ENCODE measurements around the gene PBRM1. TPM values are rescaled to one million over a fixed set of nuclear protein-coding genes. Genes with fewer than 3 reads are reported as not detected.
A peak's percentile ranks its signal among the peaks of the same experiment; 100 is the strongest.
"Not testable (repeated sequence)": the region's sequence is repeated elsewhere in the genome, so short reads cannot be mapped to it uniquely, and the experiment has no call there.

The PBRM1 gene
- total RNA-seq, 1 donor, result 74.3 TPM

DNA sequence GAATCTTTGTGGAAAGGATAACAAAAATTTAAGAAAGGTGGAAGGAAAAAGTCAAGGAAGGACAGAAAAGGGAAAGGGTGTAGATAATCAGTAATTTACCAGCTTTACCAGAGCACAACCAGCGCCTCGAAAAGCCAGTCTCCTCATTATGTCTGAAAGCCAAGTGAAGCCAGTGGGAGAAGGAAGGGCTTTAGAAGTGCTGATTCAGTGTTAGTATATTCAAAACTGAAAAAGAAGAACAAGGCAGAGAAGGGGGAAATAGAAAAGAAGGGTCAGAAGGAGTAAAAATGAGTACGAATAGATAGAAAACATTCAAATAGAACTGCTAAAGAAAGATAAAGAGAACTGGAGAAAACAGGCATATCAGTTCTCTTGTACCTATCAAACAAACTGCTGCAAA, 4.1 kb downstream of the PBRM1 start:
- H3K4me3 ChIP-seq (ENCODE audit: low read depth, low read length), result no peak overlapping the region

DNA sequence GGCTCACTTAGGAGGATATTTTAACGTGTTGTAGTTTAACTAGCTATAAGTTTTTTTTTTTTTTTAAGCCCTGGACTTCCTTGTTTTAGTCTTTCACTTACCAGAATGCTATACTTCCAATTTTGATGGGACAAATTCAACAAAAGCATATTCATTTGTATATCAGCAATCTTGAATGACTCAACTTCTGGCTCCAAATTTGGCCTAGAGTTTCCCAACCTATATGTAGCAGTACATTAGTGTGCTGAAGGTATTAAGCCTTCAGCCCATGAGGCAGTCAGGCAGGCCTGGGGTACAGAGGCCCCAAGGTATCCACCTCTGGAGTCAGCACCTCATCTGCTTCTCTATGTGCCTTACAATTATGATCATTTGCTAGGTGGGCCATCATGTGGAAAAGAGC, 5.9 kb downstream of the PBRM1 start:
- H3K4me3 ChIP-seq (ENCODE audit: low read depth, low read length), result no peak overlapping the region
- TF ChIP-seq, protein P1, sequence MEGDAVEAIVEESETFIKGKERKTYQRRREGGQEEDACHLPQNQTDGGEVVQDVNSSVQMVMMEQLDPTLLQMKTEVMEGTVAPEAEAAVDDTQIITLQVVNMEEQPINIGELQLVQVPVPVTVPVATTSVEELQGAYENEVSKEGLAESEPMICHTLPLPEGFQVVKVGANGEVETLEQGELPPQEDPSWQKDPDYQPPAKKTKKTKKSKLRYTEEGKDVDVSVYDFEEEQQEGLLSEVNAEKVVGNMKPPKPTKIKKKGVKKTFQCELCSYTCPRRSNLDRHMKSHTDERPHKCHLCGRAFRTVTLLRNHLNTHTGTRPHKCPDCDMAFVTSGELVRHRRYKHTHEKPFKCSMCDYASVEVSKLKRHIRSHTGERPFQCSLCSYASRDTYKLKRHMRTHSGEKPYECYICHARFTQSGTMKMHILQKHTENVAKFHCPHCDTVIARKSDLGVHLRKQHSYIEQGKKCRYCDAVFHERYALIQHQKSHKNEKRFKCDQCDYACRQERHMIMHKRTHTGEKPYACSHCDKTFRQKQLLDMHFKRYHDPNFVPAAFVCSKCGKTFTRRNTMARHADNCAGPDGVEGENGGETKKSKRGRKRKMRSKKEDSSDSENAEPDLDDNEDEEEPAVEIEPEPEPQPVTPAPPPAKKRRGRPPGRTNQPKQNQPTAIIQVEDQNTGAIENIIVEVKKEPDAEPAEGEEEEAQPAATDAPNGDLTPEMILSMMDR (IDR thresholded peaks at IDR 0.05; ENCODE audit: insufficient read depth, low read depth, low read length), result no peak
- no peak for DNase-seq (ENCODE audit: low read depth)

More for the DNA sequence above, 4.1 kb downstream of the PBRM1 start:
- TF ChIP-seq, protein P1 (IDR thresholded peaks at IDR 0.05; ENCODE audit: insufficient read depth, low read depth, low read length), result no peak
- DNase-seq (ENCODE audit: low read depth), result no peak

DNA sequence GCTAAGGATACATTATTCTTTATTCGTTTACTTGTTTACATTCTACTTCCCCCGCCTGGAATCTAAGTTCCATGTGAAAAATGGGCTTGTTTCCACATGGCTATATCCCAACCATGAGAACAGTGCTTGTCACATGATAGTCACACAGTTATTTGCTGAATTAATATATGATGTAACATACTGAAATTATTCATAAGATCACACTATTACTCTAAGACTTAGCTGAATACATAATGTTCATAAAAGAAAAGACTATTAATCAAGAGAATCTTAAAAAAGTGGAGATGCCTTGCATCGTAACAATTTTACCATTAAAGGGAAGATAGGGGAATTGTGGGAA, 6.5 kb downstream of the PBRM1 start:
- TF ChIP-seq, protein P1 (IDR thresholded peaks at IDR 0.05; ENCODE audit: insufficient read depth, low read depth, low read length), result no peak
- DNase-seq (ENCODE audit: low read depth), result peak; percentile 75
- H3K4me3 ChIP-seq (ENCODE audit: low read depth, low read length), result no peak overlapping the region

DNA sequence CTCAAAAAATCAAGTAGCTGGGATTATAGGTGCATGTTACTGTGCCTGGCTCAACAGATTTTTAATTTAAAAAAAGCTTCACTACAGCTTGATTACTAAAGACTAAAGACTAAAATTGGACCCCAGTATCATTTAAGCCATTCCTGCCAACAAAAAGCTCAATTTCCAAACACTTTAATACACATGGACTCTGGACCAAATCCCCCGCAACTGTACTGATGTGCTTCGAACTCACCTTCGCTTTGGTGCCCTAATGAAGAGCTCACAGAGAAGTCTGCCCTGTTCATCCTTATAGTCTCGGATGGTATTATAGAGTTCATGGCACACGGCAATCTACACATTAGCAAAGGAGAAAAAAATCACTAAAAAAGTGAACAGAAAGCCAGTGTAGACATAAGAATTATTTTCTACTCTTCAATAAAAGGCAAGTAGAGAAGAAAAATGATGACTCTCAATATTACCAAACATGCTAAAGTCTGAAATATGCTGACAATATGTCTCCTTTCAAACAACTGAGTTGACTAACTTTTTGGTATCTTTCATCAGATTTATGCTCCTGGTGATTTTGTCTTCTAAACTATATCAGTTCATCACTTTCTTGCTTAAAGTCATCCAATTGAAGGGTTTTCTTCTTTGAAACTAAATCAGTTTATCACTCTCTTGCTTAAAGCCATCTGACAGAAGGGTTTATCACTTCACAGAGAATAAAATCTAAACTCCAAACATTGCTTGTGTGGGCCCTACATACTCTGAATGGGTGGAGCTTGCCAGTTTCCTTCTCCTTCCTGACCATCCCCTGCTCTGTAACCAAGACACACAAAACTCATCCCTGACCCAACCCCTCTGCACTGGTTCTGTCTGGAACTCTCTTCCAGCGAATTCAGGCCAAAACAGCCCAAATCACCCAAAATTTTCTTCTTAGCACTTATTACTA, 7.2 kb downstream of the PBRM1 start:
- no peak overlapping the region for H3K4me3 ChIP-seq (ENCODE audit: low read depth, low read length)
- no peak for DNase-seq (ENCODE audit: low read depth)
- TF ChIP-seq, protein P1 (IDR thresholded peaks at IDR 0.05; ENCODE audit: insufficient read depth, low read depth, low read length), result no peak

DNA sequence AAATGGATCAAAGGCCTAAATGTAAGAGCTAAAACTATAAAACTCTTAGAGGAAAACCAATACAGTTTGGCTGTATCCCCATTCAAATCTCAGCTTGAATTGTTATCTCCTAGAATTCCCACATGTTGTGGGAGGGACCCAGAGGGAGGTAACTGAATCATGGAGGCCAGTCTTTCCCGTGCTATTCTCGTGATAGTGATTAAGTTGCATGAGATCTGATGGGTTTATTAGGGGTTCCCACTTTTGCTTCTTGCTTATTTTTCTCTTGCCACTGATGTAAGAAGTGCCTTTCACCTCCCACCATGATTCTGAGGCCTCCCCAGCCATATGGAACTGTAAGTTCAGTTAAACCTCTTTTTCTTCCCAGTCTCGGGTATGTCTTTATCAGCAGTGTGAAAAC, 9.5 kb downstream of the PBRM1 start:
- DNase-seq (ENCODE audit: low read depth); H3K4me3 ChIP-seq (ENCODE audit: low read depth, low read length): not testable (repeated sequence)

DNA sequence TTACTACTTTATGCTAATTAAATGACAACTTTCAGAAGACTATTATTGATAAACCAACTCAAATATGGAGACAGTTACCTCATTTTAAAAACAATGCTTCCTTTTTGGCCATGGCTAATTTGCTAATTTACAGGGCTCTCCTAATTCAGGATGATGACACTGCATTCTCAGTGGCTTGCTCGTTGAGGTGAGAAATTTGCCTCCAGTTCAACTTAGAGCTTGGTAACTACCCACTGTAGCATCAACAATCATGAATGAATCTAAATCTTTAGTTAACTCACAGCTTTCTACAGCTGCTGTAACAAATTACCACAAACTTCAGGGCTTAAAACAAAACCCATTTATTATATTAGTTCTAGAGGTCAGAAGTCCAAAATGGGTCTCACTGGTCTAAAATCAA, 14.0 kb downstream of the PBRM1 start:
- no peak overlapping the region for H3K4me3 ChIP-seq (ENCODE audit: low read depth, low read length)
- DNase-seq (ENCODE audit: low read depth), result no peak
- TF ChIP-seq, protein P1 (IDR thresholded peaks at IDR 0.05; ENCODE audit: insufficient read depth, low read depth, low read length), result no peak

DNA sequence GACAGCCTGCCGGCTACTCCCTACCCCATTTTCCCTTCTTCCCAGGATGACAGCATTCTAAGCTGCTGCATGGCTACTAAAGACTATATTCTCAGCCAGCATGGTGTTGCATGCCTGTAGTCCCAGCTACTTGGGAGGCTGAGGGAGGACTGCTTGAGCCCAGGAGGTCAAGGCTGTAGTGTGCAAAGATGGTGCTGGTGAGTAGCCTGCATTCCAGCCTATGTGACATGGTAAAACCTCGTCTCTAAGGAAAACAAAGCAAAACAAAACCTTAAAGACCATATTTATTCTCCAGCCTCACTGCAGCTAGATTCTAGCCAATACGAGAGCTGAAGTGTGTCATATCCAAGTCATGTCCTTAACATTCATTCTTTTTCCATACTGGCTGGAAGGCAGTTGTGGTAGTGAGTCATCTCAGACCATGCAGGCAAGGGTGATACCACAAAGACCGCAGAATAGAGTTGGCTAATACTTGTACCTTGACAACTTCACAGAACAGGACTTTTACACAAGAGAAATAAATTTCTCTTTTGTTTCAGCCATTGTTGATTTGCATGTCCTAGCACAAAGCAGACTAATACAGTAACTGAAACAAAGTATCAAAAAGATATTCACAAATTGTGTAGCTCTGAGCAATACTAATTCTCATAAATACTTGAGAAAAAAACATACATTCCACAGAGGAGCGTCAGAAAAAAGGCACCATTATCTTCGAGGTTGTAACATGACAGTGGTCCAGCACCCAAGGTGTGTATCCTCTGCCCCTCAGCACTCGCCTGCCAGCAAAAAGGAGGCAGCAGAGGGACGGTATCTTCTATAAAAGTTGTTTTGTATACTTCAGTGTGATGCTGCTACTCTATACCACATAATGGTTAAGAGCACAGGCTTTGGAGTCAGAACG, 14.8 kb downstream of the PBRM1 start:
- H3K4me3 ChIP-seq (ENCODE audit: low read depth, low read length), result peak overlapping the region; percentile 32
- DNase-seq (ENCODE audit: low read depth), result peak; percentile 99
- TF ChIP-seq, protein P1 (IDR thresholded peaks at IDR 0.05; ENCODE audit: insufficient read depth, low read depth, low read length), result no peak
